ENCODE results near the gene PRPF40A.

PRPF40A gene

GRCh38 chr2:152718076-152718908 lies 1.0 kb upstream of the PRPF40A start, which contains the start of gene ARL6IP6:
Gene ARL6IP6 (plus strand): TSS chr2:152718620. CDS start chr2:152718625, 5 bp downstream.
- DNase-seq (ENCODE audit: low read depth in 2 of 2): peak; percentile 83 to 88

- DNase-seq (ENCODE audit: low read depth in 2 of 2): peak in 1 of 2 donors; percentile 33
Observed at GRCh38 chr2:152716805-152717227, 445 bp downstream of the PRPF40A start.

GRCh38 chr2:152715854-152716428 lies 1.3 kb downstream of the PRPF40A start:
- peak in 1 of 2 donors; percentile 4 for DNase-seq (ENCODE audit: low read depth in 2 of 2)

- no peak for DNase-seq (ENCODE audit: low read depth in 2 of 2)
Observed at GRCh38 chr2:152715112-152715511, 2.1 kb downstream of the PRPF40A start.

- no peak for DNase-seq (ENCODE audit: low read depth in 2 of 2)
Observed at GRCh38 chr2:152710713-152711112, 6.5 kb downstream of the PRPF40A start.

- no peak for DNase-seq (ENCODE audit: low read depth in 2 of 2)
Observed at GRCh38 chr2:152708742-152709141, 8.5 kb downstream of the PRPF40A start.

GRCh38 chr2:152706477-152707021 lies 10.7 kb downstream of the PRPF40A start:
- DNase-seq (ENCODE audit: low read depth in 2 of 2): no peak

GRCh38 chr2:152701198-152701597 lies 16.1 kb downstream of the PRPF40A start:
- no peak for DNase-seq (ENCODE audit: low read depth in 2 of 2)

GRCh38 chr2:152696476-152696875 lies 20.8 kb downstream of the PRPF40A start:
- no peak for DNase-seq (ENCODE audit: low read depth in 2 of 2)

GRCh38 chr2:152695763-152696162 lies 21.5 kb downstream of the PRPF40A start:
- no peak for DNase-seq (ENCODE audit: low read depth in 2 of 2)

GRCh38 chr2:152694161-152694661 lies 23.1 kb downstream of the PRPF40A start:
- no peak for DNase-seq (ENCODE audit: low read depth in 2 of 2)

GRCh38 chr2:152693033-152693432 lies 24.2 kb downstream of the PRPF40A start:
- DNase-seq (ENCODE audit: low read depth in 2 of 2): no peak

- no peak for DNase-seq (ENCODE audit: low read depth in 2 of 2)
Observed at GRCh38 chr2:152686321-152686720, 30.9 kb downstream of the PRPF40A start.

GRCh38 chr2:152683400-152683799 lies 33.9 kb downstream of the PRPF40A start:
- DNase-seq (ENCODE audit: low read depth in 2 of 2): no peak

GRCh38 chr2:152682663-152683062 lies 34.6 kb downstream of the PRPF40A start:
- no peak for DNase-seq (ENCODE audit: low read depth in 2 of 2)

- no peak for DNase-seq (ENCODE audit: low read depth in 2 of 2)
Observed at GRCh38 chr2:152678808-152679207, 38.5 kb downstream of the PRPF40A start.

GRCh38 chr2:152676461-152676860 lies 40.8 kb downstream of the PRPF40A start:
- no peak for DNase-seq (ENCODE audit: low read depth in 2 of 2)

GRCh38 chr2:152674334-152674733 lies 42.9 kb downstream of the PRPF40A start:
- no peak for DNase-seq (ENCODE audit: low read depth in 2 of 2)

GRCh38 chr2:152664725-152665124 lies 52.5 kb downstream of the PRPF40A start:
- no peak for DNase-seq (ENCODE audit: low read depth in 2 of 2)

GRCh38 chr2:152661076-152661475 lies 56.2 kb downstream of the PRPF40A start:
- DNase-seq (ENCODE audit: low read depth in 2 of 2): no peak

GRCh38 chr2:152658221-152658620 lies 59.0 kb downstream of the PRPF40A start:
- no peak for DNase-seq (ENCODE audit: low read depth in 2 of 2)

GRCh38 chr2:152657043-152657442 lies 60.2 kb downstream of the PRPF40A start:
- no peak for DNase-seq (ENCODE audit: low read depth in 2 of 2)

- no peak for DNase-seq (ENCODE audit: low read depth in 2 of 2)
Observed at GRCh38 chr2:152655880-152656279, 61.4 kb downstream of the PRPF40A start.

All from stimulated activated CD4-positive, alpha-beta T cell treated with anti-CD3 and anti-CD28 coated beads, Interleukin-1b, Interleukin-23, amount 100 ng/mL, for 4 hours (primary cell).